Measurements from ENCODE around the gene VSIG1. TPM values are rescaled to one million over a fixed set of nuclear protein-coding genes. Genes with fewer than 3 reads are reported as not detected.

VSIG1 gene
- polyA plus RNA-seq, 1 donor from 2014 or later: not detected

GRCh38 chrX:108123591-108124366 lies 78.9 kb downstream of the VSIG1 start:
- Histone ChIP-seq H3K4me3 (ENCODE audit: low read length) (no peak overlapping the region), H3K9me3 (ENCODE audit: low read length) (no peaks in the 10 kb centered on the region), H3F3A (ENCODE audit: insufficient read depth, low read length, poor library complexity, severe bottlenecking) (no peaks in the 10 kb centered on the region), H3K79me2 (replicated peaks; ENCODE audit: insufficient read depth, low read length) (no peaks in the 10 kb centered on the region), H3K27me3 (ENCODE audit: insufficient read depth, low read depth, low read length) (no peaks in the 10 kb centered on the region), H3K9ac (ENCODE audit: low read length) (no peak overlapping the region), H3K9me2 (ENCODE audit: insufficient read depth, low read length) (no peaks in the 10 kb centered on the region), H3K4me2 (ENCODE audit: low read length) (no peak overlapping the region), H3K36me3 (ENCODE audit: insufficient read depth, low read length) (no peaks in the 10 kb centered on the region), H4K20me1 (ENCODE audit: insufficient read depth) (no peaks in the 10 kb centered on the region), H3K27ac (ENCODE audit: low read length) (no peak overlapping the region), H2AFZ (ENCODE audit: low read depth, low read length) (no peak overlapping the region)
- no peak for TF ChIP-seq RAD21 (conservative IDR thresholded peaks at IDR 0.05)
- no peak for TF ChIP-seq TAF1 (IDR thresholded peaks at IDR 0.05; ENCODE audit: low read depth)
- no peak for TF ChIP-seq MXI1 (conservative IDR thresholded peaks at IDR 0.05; ENCODE audit: poor library complexity, severe bottlenecking)
- TF ChIP-seq POLR2AphosphoS5 (IDR thresholded peaks at IDR 0.05): no peak
- no peak for TF ChIP-seq CTCF (IDR thresholded peaks at IDR 0.05; ENCODE audit: poor library complexity, severe bottlenecking)
- TF ChIP-seq SMC3 (conservative IDR thresholded peaks at IDR 0.05; ENCODE audit: poor library complexity): no peak
- no peak for TF ChIP-seq REST (IDR thresholded peaks at IDR 0.05; ENCODE audit: borderline replicate concordance)
- TF ChIP-seq EP300 (conservative IDR thresholded peaks at IDR 0.05; ENCODE audit: poor library complexity, severe bottlenecking): no peak
- TF ChIP-seq EZH2 (IDR thresholded peaks at IDR 0.05; ENCODE audit: borderline replicate concordance, insufficient read depth, low read length, poor library complexity, severe bottlenecking): no peak

- no peak overlapping the region for H3K4me3 ChIP-seq (ENCODE audit: low read length)
- no peaks in the 10 kb centered on the region for H3K9me3 ChIP-seq (ENCODE audit: low read length)
- H3K79me2 ChIP-seq (replicated peaks; ENCODE audit: insufficient read depth, low read length): no peaks in the 10 kb centered on the region
- H3K27me3 ChIP-seq (ENCODE audit: insufficient read depth, low read depth, low read length): no peaks in the 10 kb centered on the region
- H3F3A ChIP-seq (ENCODE audit: insufficient read depth, low read length, poor library complexity, severe bottlenecking): no peaks in the 10 kb centered on the region
- TF ChIP-seq EP300 (conservative IDR thresholded peaks at IDR 0.05; ENCODE audit: poor library complexity, severe bottlenecking): no peak
- no peak for TF ChIP-seq MXI1 (conservative IDR thresholded peaks at IDR 0.05; ENCODE audit: poor library complexity, severe bottlenecking)
- TF ChIP-seq RAD21 (conservative IDR thresholded peaks at IDR 0.05): no peak
- no peak for TF ChIP-seq CTCF (IDR thresholded peaks at IDR 0.05; ENCODE audit: poor library complexity, severe bottlenecking)
- no peak for TF ChIP-seq TAF1 (IDR thresholded peaks at IDR 0.05; ENCODE audit: low read depth)
- no peak for TF ChIP-seq REST (IDR thresholded peaks at IDR 0.05; ENCODE audit: borderline replicate concordance)
- no peak for TF ChIP-seq SMC3 (conservative IDR thresholded peaks at IDR 0.05; ENCODE audit: poor library complexity)
- TF ChIP-seq POLR2AphosphoS5 (IDR thresholded peaks at IDR 0.05): no peak
- no peak for TF ChIP-seq EZH2 (IDR thresholded peaks at IDR 0.05; ENCODE audit: borderline replicate concordance, insufficient read depth, low read length, poor library complexity, severe bottlenecking)
- no peaks in the 10 kb centered on the region for H3K36me3 ChIP-seq (ENCODE audit: insufficient read depth, low read length)
- H4K20me1 ChIP-seq (ENCODE audit: insufficient read depth): no peaks in the 10 kb centered on the region
- no peaks in the 10 kb centered on the region for H3K9me2 ChIP-seq (ENCODE audit: insufficient read depth, low read length)
- no peak overlapping the region for H2AFZ ChIP-seq (ENCODE audit: low read depth, low read length)
- no peak overlapping the region for H3K9ac ChIP-seq (ENCODE audit: low read length)
- no peak overlapping the region for H3K4me2 ChIP-seq (ENCODE audit: low read length)
- no peak overlapping the region for H3K27ac ChIP-seq (ENCODE audit: low read length)
Observed at GRCh38 chrX:108126661-108127060, 81.8 kb downstream of the VSIG1 start.

Data from neural cell (in vitro differentiated cells).